Panc1 (cell line): ENCODE data around the gene GADL1.

ENCODE experiments used
- CTCF ChIP-seq: fragments of 450-650 bp; IDR thresholded peaks from 2 replicates; pipeline ENCODE4 v1.5.1; 2017; ENCODE audit warnings: mild to moderate bottlenecking
- POLR2AphosphoS5 ChIP-seq: IDR thresholded peaks from 2 replicates; pipeline ENCODE4 v1.6.1; 2012; ENCODE audit warnings: mild to moderate bottlenecking, low read depth, low read length, moderate library complexity
- REST ChIP-seq, 2 experiments: IDR thresholded peaks; 2 replicates each; pipeline ENCODE4 v1.6.1; 2011 to 2012; ENCODE audit warnings: low read depth in 2 of 2, control low read depth in 1 of 2, low read length in 1 of 2, mild to moderate bottlenecking in 1 of 2, moderate library complexity in 1 of 2; ENCODE audit not compliant: insufficient read depth in 1 of 2
- SIN3A ChIP-seq: IDR thresholded peaks from 2 replicates; pipeline ENCODE4 v1.6.1; 2012; ENCODE audit warnings: low read depth, mild to moderate bottlenecking, low read length, moderate library complexity, borderline replicate concordance; ENCODE audit not compliant: insufficient read depth
- TCF7L2 ChIP-seq: IDR thresholded peaks from 2 replicates; pipeline ENCODE4 v1.6.1; 2011; ENCODE audit warnings: mild to moderate bottlenecking, low read depth, low read length, inconsistent platforms

GRCh38 chr3:30677347-30677685, 217.1 kb downstream of the GADL1 start:
- no peak for TF ChIP-seq POLR2AphosphoS5
- TF ChIP-seq CTCF: no peak
- TF ChIP-seq REST (IDR thresholded peaks at IDR 0.05; ENCODE audit: insufficient read depth in 1 of 2, low read depth in 2 of 2, low read length in 1 of 2): no peak
- TF ChIP-seq SIN3A: no peak
- TF ChIP-seq TCF7L2: no peak
